ENCODE results near the gene WDR5B.
"Not testable (repeated sequence)": the region's sequence is repeated elsewhere in the genome, so short reads cannot be mapped to it uniquely, and the experiment has no call there.

The WDR5B gene

GRCh38 chr3:122365582-122366378, 50.1 kb downstream of the WDR5B start:
- DNase-seq (ENCODE audit: low read depth) = not testable (repeated sequence)

GRCh38 chr3:122365073-122365472, 50.8 kb downstream of the WDR5B start:
- DNase-seq (ENCODE audit: low read depth) = no peak

GRCh38 chr3:122364490-122364889, 51.4 kb downstream of the WDR5B start:
- DNase-seq (ENCODE audit: low read depth) = no peak

Data from activated T-helper 1 cell treated with Interleukin-2 at 50 U/mL for 16 hours (primary cell).